ENCODE results near the gene YWHAB.
"Not testable (repeated sequence)": the region's sequence is repeated elsewhere in the genome, so short reads cannot be mapped to it uniquely, and the experiment has no call there.

Gene YWHAB

GRCh38 chr20:44869471-44869870, 16.0 kb upstream of the YWHAB start:
- DNase-seq: no peak

GRCh38 chr20:44882360-44882759, 3.1 kb upstream of the YWHAB start:
- DNase-seq: not testable (repeated sequence)

GRCh38 chr20:44883214-44883902, 2.1 kb upstream of the YWHAB start:
- no peak for DNase-seq

GRCh38 chr20:44884907-44885391, 556 bp upstream of the YWHAB start:
- no peak for DNase-seq

- DNase-seq: no peak
Measured at GRCh38 chr20:44886266-44886651, 754 bp downstream of the YWHAB start.

- DNase-seq: no peak
Measured at GRCh38 chr20:44886828-44887227, 1.3 kb downstream of the YWHAB start.

- no peak for DNase-seq
Measured at GRCh38 chr20:44887466-44887865, 2.0 kb downstream of the YWHAB start.

- no peak for DNase-seq
Measured at GRCh38 chr20:44888226-44889103, 3.0 kb downstream of the YWHAB start.

GRCh38 chr20:44891826-44892225, 6.3 kb downstream of the YWHAB start:
- DNase-seq: no peak

- DNase-seq: no peak
Measured at GRCh38 chr20:44894959-44895358, 9.5 kb downstream of the YWHAB start.

GRCh38 chr20:44896583-44896982, 11.1 kb downstream of the YWHAB start:
- no peak for DNase-seq

GRCh38 chr20:44897133-44897532, 11.6 kb downstream of the YWHAB start:
- DNase-seq: no peak

- DNase-seq: no peak
Measured at GRCh38 chr20:44900231-44900854, 14.8 kb downstream of the YWHAB start.

GRCh38 chr20:44901974-44902373, 16.5 kb downstream of the YWHAB start:
- DNase-seq: no peak

GRCh38 chr20:44904377-44904776, 18.9 kb downstream of the YWHAB start:
- DNase-seq: no peak

- DNase-seq: no peak
Measured at GRCh38 chr20:44908987-44909871, 23.7 kb downstream of the YWHAB start.

- peak; percentile 32 for DNase-seq
Measured at GRCh38 chr20:44909872-44910689, 24.6 kb downstream of the YWHAB start, which contains the start of gene PABPC1L. TSS of gene PABPC1L (plus strand) at chr20:44910060. CDS start at chr20:44910144, 84 bp downstream.

- no peak for DNase-seq
Measured at GRCh38 chr20:44910690-44911262, 25.3 kb downstream of the YWHAB start.

- DNase-seq: no peak
Measured at GRCh38 chr20:44911264-44911921, 25.9 kb downstream of the YWHAB start.

GRCh38 chr20:44912189-44912588, 26.7 kb downstream of the YWHAB start:
- no peak for DNase-seq

GRCh38 chr20:44914924-44915323, 29.4 kb downstream of the YWHAB start:
- DNase-seq: no peak
